Adrenal gland (tissue), 5 donors: Measurements from ENCODE around the gene RANBP3L.

Experiments used
- CTCF ChIP-seq, 6 experiments: fragments of 450-650 bp in 4 of 6; fragments of 200-600 bp in 2 of 6; sonication (generic) in 1 of 6; IDR thresholded peaks; 1 replicate in 5 of 6; 2 replicates in 1 of 6; pipeline versions ENCODE4 v1.5.1 to v1.8.0; 2016 to 2021; ENCODE audit warnings: antibody characterized with exemption in 6 of 6, mild to moderate bottlenecking in 2 of 6, moderate library complexity in 1 of 6
- POLR2A ChIP-seq, 2 donors: fragments of 450-650 bp; IDR thresholded peaks; one replicate each; pipeline ENCODE4 v1.6.1; 2017; ENCODE audit warnings: antibody characterized with exemption in 2 of 2, mild to moderate bottlenecking in 2 of 2, moderate library complexity in 1 of 2
- donor health status: DM: no; HTN: no; CAD: no.

- TF ChIP-seq CTCF (IDR thresholded peaks at IDR 0.05) = no peak
- no peak for TF ChIP-seq POLR2A (IDR thresholded peaks at IDR 0.05)
Measured at GRCh38 chr5:36267905-36268304, 33.8 kb downstream of the RANBP3L start.
